ENCODE results near the gene RAB11A. TPM values are rescaled to one million over a fixed set of nuclear protein-coding genes. Genes with fewer than 3 reads are reported as not detected.

RAB11A gene
- total RNA-seq, 2 experiments from 2014 or later, result 98.5 to 102 TPM

DNA sequence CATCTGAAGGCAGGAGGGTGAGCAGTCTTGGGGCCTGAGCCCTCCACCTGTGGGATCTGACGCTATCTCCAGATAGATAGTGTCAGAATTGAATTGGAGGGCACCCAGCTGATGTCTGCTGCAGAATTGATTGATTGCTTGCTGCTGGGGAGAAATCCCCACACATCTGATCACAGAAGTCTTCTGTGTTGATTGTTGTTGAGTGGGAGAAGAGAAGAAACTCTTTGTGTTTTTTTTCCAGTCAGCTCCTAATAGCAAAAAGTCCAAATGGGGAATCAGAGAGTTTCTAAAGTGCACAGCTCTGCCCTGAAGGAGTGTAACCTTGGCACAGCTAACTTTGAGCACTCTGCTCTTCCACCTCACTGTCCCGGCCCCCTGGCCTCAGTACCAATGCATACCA, 66.1 kb downstream of the RAB11A start:
- no peaks in the 10 kb centered on the region for H3K27me3 Mint-ChIP-seq
- H3K4me3 Mint-ChIP-seq, result no peak overlapping the region
- no peak for DNase-seq
- no peaks in the 10 kb centered on the region for H3K4me1 ChIP-seq (ENCODE audit: insufficient read depth, low read length)
- no peaks in the 10 kb centered on the region for H3K36me3 Mint-ChIP-seq (ENCODE audit: low read depth)
- no peaks in the 10 kb centered on the region for H3K9me3 ChIP-seq (ENCODE audit: control insufficient read depth in 1 of 2, insufficient read depth in 1 of 2, low read length in 2 of 2)
- H3K9me3 Mint-ChIP-seq, result no peaks in the 10 kb centered on the region
- intact Hi-C loops (cut with DNase I, micrococcal nuclease), result no loop called here
- H3K4me1 Mint-ChIP-seq (ENCODE audit: low read depth), result no peaks in the 10 kb centered on the region
- H3K27me3 ChIP-seq (ENCODE audit: control insufficient read depth in 1 of 2, insufficient read depth in 2 of 2, low read length in 2 of 2), result no peaks in the 10 kb centered on the region
- TF ChIP-seq, protein P1, sequence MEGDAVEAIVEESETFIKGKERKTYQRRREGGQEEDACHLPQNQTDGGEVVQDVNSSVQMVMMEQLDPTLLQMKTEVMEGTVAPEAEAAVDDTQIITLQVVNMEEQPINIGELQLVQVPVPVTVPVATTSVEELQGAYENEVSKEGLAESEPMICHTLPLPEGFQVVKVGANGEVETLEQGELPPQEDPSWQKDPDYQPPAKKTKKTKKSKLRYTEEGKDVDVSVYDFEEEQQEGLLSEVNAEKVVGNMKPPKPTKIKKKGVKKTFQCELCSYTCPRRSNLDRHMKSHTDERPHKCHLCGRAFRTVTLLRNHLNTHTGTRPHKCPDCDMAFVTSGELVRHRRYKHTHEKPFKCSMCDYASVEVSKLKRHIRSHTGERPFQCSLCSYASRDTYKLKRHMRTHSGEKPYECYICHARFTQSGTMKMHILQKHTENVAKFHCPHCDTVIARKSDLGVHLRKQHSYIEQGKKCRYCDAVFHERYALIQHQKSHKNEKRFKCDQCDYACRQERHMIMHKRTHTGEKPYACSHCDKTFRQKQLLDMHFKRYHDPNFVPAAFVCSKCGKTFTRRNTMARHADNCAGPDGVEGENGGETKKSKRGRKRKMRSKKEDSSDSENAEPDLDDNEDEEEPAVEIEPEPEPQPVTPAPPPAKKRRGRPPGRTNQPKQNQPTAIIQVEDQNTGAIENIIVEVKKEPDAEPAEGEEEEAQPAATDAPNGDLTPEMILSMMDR (IDR thresholded peaks at IDR 0.05), result no peak
- CTCF ChIA-PET, result no interaction called here
- ATAC-seq (ENCODE audit: poor library complexity), result no peak
- H3K27ac Mint-ChIP-seq, result no peak overlapping the region
- H3K27ac ChIP-seq (ENCODE audit: low read depth in 1 of 2, low read length in 2 of 2), result no peak overlapping the region
- POLR2A ChIA-PET, result no interaction called here
- no peak overlapping the region for H3K4me3 ChIP-seq (ENCODE audit: low read length)
- no peaks in the 10 kb centered on the region for H3K36me3 ChIP-seq (ENCODE audit: insufficient read depth, low read length)

GRCh38 chr15:65936282-65936681, 67.0 kb downstream of the RAB11A start:
- H3K9me3 ChIP-seq (ENCODE audit: control insufficient read depth in 1 of 2, insufficient read depth in 1 of 2, low read length in 2 of 2), result no peaks in the 10 kb centered on the region
- Mint-ChIP-seq H3K27me3 (no peaks in the 10 kb centered on the region), H3K4me1 (ENCODE audit: low read depth) (no peaks in the 10 kb centered on the region), H3K27ac (no peak overlapping the region), H3K4me3 (no peak overlapping the region), H3K36me3 (ENCODE audit: low read depth) (no peaks in the 10 kb centered on the region), H3K9me3 (no peaks in the 10 kb centered on the region)
- no peak overlapping the region for H3K27ac ChIP-seq (ENCODE audit: low read depth in 1 of 2, low read length in 2 of 2)
- intact Hi-C loops (cut with DNase I, micrococcal nuclease), result no loop called here
- DNase-seq (no peak), ATAC-seq (ENCODE audit: poor library complexity) (no peak)
- no peaks in the 10 kb centered on the region for H3K27me3 ChIP-seq (ENCODE audit: control insufficient read depth in 1 of 2, insufficient read depth in 2 of 2, low read length in 2 of 2)
- H3K4me1 ChIP-seq (ENCODE audit: insufficient read depth, low read length), result no peaks in the 10 kb centered on the region
- ChIA-PET CTCF (no interaction called here), POLR2A (no interaction called here)
- TF ChIP-seq, protein P1 (IDR thresholded peaks at IDR 0.05), result no peak
- no peaks in the 10 kb centered on the region for H3K36me3 ChIP-seq (ENCODE audit: insufficient read depth, low read length)
- no peak overlapping the region for H3K4me3 ChIP-seq (ENCODE audit: low read length)

- POLR2A ChIA-PET, result no interaction called here
- Histone ChIP-seq H3K27ac (ENCODE audit: low read depth in 1 of 2, low read length in 2 of 2) (no peak overlapping the region), H3K36me3 (ENCODE audit: insufficient read depth, low read length) (no peaks in the 10 kb centered on the region), H3K9me3 (ENCODE audit: control insufficient read depth in 1 of 2, insufficient read depth in 1 of 2, low read length in 2 of 2) (no peaks in the 10 kb centered on the region), H3K4me1 (ENCODE audit: insufficient read depth, low read length) (no peaks in the 10 kb centered on the region), H3K4me3 (ENCODE audit: low read length) (no peak overlapping the region), H3K27me3 (ENCODE audit: control insufficient read depth in 1 of 2, insufficient read depth in 2 of 2, low read length in 2 of 2) (no peaks in the 10 kb centered on the region)
- Mint-ChIP-seq H3K9me3 (no peaks in the 10 kb centered on the region), H3K27ac (no peak overlapping the region), H3K36me3 (ENCODE audit: low read depth) (no peaks in the 10 kb centered on the region), H3K4me3 (no peak overlapping the region), H3K27me3 (no peaks in the 10 kb centered on the region), H3K4me1 (ENCODE audit: low read depth) (peaks cover under 1% of the 10 kb centered on the region)
- CTCF ChIA-PET, result no interaction called here
- DNase-seq (no peak), ATAC-seq (ENCODE audit: poor library complexity) (no peak)
- intact Hi-C loops (cut with DNase I, micrococcal nuclease), result no loop called here
- TF ChIP-seq, protein P1 (IDR thresholded peaks at IDR 0.05), result no peak
These were observed 67.8 kb downstream of the RAB11A start for GRCh38 chr15:65937054-65937453.

Measured in CD4-positive, alpha-beta T cell (primary cell).